Thyroid gland (tissue), 4 donors: ENCODE results near the gene TIMP4.

Experiments used
- POLR2A ChIP-seq, 2 donors: fragments of 450-650 bp; IDR thresholded peaks; one replicate each; pipeline ENCODE4 v1.6.1; 2017; ENCODE audit warnings: antibody characterized with exemption in 2 of 2, mild to moderate bottlenecking in 2 of 2, moderate library complexity in 1 of 2
- TF ChIP-seq, protein P1 (sequence below), 6 experiments: fragments of 200-600 bp in 3 of 6; fragments of 450-650 bp in 3 of 6; sonication (generic) in 3 of 6; IDR thresholded peaks; one replicate each; pipeline ENCODE4 v1.5.1; 2016 to 2019; ENCODE audit warnings: antibody characterized with exemption in 6 of 6, mild to moderate bottlenecking in 2 of 6, inconsistent platforms in 1 of 6, moderate library complexity in 1 of 6

DNA sequence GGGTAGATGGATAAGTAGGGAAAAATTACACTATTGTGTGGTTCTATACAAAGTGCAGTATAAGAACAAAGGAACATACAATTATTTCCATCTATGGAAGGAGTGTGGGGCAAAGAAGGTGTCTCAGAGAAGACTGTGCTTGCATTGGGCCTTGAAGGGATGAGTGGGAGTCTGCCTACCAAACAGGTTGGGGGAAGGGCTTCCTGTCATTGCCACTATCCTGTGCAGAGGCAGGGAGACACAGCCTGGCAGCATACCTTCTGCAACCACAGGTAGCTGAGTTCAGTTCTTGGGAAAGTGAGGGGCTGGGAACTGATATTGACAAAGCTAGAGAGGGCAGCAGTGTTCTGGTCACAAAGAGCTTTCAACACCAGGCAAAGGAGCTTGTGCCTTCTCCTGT lies 3.4 kb downstream of the TIMP4 start:
- TF ChIP-seq, protein P1, sequence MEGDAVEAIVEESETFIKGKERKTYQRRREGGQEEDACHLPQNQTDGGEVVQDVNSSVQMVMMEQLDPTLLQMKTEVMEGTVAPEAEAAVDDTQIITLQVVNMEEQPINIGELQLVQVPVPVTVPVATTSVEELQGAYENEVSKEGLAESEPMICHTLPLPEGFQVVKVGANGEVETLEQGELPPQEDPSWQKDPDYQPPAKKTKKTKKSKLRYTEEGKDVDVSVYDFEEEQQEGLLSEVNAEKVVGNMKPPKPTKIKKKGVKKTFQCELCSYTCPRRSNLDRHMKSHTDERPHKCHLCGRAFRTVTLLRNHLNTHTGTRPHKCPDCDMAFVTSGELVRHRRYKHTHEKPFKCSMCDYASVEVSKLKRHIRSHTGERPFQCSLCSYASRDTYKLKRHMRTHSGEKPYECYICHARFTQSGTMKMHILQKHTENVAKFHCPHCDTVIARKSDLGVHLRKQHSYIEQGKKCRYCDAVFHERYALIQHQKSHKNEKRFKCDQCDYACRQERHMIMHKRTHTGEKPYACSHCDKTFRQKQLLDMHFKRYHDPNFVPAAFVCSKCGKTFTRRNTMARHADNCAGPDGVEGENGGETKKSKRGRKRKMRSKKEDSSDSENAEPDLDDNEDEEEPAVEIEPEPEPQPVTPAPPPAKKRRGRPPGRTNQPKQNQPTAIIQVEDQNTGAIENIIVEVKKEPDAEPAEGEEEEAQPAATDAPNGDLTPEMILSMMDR (IDR thresholded peaks at IDR 0.05) = no peak
- no peak for TF ChIP-seq POLR2A (IDR thresholded peaks at IDR 0.05)
